Measurements from ENCODE around the gene PAX6.

The PAX6 gene

DNA sequence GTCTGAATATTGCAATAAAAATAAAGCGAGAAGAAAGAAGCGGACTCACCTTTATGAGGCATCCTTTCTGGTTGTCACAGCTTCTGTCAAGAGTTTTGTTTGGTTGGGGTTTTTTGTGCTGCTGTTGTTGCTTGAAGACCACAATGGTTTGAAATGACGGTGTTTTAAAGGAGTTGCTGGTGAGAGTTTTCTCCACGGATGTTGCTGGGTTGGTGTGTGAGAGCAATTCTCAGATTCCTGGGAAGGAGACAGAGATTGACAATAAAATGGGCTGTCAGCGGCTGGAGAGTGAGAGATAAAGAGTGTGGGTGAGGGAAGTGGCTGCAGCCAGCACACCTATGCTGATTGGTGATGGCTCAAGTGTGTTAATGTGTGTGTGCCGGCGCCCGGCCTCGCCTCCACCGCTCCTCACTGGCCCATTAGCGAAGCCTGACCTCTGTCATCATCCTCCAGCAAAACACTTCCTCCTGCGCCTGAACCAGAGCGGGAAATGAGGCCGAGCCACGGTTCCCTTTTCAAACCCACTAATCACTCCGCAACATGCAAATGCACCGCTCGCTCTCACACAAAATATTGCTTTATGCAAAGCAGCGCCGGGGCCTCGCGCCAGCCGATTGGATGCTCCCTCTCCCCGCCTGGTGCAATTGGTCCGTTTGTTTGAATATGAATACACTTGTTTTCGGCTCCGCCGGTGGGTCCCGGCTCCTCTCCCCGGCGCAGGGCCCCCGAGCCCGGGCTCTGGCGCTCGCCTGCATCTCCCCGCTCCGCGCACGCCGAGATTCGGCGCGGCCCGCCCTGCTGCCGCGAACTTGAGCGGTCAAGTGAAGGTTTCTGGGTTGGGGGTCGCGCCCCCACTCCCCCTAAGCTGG lies at the start of gene PAX6:
Gene PAX6, minus strand, starts transcription at position 544 of the 869 bp plus-strand sequence. CDS start 4,911 bp downstream, outside the sequence.
- DNase-seq (ENCODE audit: insufficient read length, low spot score) = no peak
- peak; percentile 4 for FAIRE-seq

DNA sequence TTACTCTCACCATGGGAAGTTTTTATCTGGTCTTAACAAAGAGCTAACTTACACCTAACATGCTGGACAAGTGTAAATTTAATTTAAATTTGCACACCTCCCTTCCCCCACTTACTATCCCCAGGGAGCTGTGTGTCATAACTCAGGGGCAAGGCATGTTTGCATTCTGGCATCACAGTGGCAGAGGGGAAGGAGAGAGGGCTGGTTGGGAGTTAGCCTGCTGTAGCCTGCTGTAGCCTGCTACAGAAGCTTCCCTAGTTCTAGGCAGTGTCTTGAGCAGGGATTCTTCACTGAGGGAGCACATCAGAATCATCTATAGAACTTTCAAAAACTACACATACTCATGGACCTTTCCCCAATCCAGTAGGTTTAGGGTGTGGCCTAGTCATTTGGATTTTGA lies 49.3 kb upstream of the PAX6 start:
- DNase-seq (ENCODE audit: insufficient read length, low spot score) (no peak), FAIRE-seq (no peak)

DNA sequence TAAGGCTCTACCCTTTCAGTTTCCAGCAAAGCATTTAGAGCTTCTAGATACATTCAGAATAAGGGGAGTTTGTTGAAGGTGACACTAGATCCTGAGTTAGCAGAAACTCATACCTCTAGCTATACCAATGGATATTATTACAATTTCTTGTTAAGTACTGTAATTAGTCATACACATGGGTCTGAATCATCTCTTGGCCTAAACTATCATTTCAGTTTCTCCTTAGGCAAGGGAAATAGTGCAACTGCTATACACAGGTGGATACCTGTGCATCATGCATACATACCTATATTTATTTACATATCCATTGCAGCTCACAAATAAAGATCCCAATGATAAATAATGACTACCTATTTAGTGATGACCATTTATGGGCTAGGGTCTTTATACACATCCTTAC lies 45.1 kb upstream of the PAX6 start:
- FAIRE-seq (no peak), DNase-seq (ENCODE audit: insufficient read length, low spot score) (no peak)

- FAIRE-seq = no peak
Observed at GRCh38 chr11:31855466-31855865, 44.3 kb upstream of the PAX6 start.

DNA sequence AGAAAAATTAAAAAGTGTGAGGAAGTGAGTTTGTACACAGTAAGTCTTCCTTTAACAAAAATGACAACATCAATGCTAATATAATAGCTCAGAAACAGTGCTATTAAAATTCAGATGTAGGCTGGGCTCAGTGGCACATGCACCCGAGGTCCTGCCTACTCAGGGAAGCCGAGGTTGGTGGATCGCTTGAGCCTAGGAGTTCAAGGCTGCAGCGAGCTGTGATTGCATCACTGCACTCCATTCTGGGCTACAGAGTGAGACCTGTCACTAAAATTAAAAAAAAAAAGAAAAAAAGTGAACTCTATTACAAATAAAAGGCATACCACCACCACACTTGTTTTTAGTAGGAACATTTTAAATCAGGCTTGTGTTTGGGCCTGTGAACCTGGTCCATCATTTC lies 39.2 kb upstream of the PAX6 start:
- no peak for FAIRE-seq
- no peak for DNase-seq (ENCODE audit: insufficient read length, low spot score)

More at GRCh38 chr11:31855466-31855865, 44.3 kb upstream of the PAX6 start:
- no peak for DNase-seq (ENCODE audit: insufficient read length, low spot score)

- FAIRE-seq = no peak
Observed at GRCh38 chr11:31847761-31848160, 36.6 kb upstream of the PAX6 start.

DNA sequence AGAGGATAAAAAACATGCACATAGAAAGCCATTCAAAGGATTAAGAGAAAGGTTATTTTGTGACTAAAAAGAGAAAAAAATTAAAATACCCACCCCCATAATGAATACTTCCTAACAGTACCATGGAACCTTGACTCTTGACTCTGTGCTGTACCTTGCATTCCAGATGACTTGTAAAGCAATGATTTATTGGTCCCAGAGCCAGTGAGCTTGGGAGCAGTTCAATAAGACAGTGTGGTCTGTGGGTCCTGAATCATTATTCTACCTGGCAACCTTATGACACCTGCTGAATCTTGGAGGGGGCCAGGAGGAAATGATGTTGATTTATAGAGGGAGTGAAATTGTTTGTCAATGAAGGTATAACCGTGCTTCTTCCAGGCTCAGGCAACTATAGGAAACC lies 34.2 kb upstream of the PAX6 start:
- DNase-seq (ENCODE audit: insufficient read length, low spot score) (no peak), FAIRE-seq (no peak)

More at GRCh38 chr11:31847761-31848160, 36.6 kb upstream of the PAX6 start:
- no peak for DNase-seq (ENCODE audit: insufficient read length, low spot score)

DNA sequence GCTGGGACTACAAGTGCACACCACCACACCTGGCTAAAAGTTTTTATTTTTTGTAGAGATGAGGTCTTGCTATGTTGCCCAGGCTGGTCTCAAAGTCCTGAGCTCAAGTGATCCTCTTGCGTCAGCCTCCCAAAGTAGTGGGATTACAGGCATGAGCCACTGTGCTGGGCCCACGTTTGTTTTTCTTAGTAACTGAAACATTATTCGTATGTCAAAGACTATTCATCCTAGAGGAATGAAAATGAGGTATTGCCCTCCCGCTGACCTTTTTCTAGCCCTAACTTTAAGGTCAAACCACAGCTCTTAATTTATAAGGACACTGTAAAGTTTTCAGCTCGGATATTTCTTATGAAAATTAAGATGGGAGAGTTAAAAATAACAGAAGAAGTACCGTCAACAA lies 33.2 kb upstream of the PAX6 start:
- no peak for FAIRE-seq
- no peak for DNase-seq (ENCODE audit: insufficient read length, low spot score)

- no peak for DNase-seq (ENCODE audit: insufficient read length, low spot score)
- FAIRE-seq = no peak
Observed at GRCh38 chr11:31841435-31841834, 30.3 kb upstream of the PAX6 start.

DNA sequence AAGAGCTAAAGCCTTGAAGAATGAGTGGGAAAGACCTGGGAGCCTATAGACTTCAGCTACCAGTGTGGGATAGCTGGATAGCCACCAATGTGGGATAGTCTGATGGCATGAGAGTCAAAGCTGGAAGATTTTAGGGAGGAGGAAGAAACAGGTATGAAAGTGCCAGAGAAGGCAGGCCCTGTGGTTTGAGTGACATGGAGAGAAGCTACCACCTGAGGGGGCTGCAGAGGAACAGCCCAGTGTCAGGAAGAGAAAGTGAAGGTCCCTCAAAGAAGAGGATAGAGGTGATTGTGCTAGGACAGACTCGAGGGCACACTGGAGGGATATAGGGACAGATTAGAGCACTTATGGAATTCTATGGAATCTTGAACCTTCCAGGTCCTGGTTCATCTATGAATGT lies 23.1 kb upstream of the PAX6 start:
- FAIRE-seq = no peak
- no peak for DNase-seq (ENCODE audit: insufficient read length, low spot score)

DNA sequence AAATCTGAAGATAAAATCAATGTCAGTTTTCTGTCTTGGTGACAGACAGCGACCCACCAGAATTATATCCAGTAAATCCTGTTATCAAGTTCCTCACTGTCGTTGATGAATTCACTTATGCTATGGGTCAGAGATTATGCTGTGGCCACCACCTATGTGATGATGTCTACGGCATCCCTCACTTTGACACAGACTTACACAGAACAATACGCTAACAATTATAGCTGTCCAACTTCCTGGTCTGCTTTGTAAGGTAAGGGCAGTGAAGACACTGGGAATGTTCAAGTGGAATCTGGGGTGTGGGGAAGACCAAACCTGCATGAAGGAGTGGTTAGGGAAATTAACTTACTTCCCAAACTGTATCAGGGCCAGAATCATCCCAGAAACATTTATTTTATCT lies 19.3 kb upstream of the PAX6 start:
- FAIRE-seq (no peak), DNase-seq (ENCODE audit: insufficient read length, low spot score) (no peak)

- FAIRE-seq (no peak), DNase-seq (ENCODE audit: insufficient read length, low spot score) (no peak)
Observed at GRCh38 chr11:31828217-31828616, 17.1 kb upstream of the PAX6 start.

- FAIRE-seq (no peak), DNase-seq (ENCODE audit: insufficient read length, low spot score) (no peak)
Observed at GRCh38 chr11:31827455-31828206, 16.5 kb upstream of the PAX6 start.

- DNase-seq (ENCODE audit: insufficient read length, low spot score) (no peak), FAIRE-seq (no peak)
Observed at GRCh38 chr11:31826536-31827438, 15.7 kb upstream of the PAX6 start.

GRCh38 chr11:31825838-31826484 lies 14.8 kb upstream of the PAX6 start:
- no peak for DNase-seq (ENCODE audit: insufficient read length, low spot score)
- no peak for FAIRE-seq

- FAIRE-seq = no peak
- DNase-seq (ENCODE audit: insufficient read length, low spot score) = no peak
Observed at GRCh38 chr11:31824879-31825837, 14.0 kb upstream of the PAX6 start.

GRCh38 chr11:31824332-31824878 lies 13.3 kb upstream of the PAX6 start:
- no peak for DNase-seq (ENCODE audit: insufficient read length, low spot score)

GRCh38 chr11:31823644-31824331 lies 12.7 kb upstream of the PAX6 start:
- no peak for FAIRE-seq
- no peak for DNase-seq (ENCODE audit: insufficient read length, low spot score)

More at GRCh38 chr11:31824332-31824878, 13.3 kb upstream of the PAX6 start:
- no peak for FAIRE-seq

All from HTR-8/SVneo (cell line).